GM06990 (cell line): ENCODE measurements around the gene TM4SF20.

Experiments
- DNase-seq: peaks from one replicate; pipeline ENCODE4 v3.0.0-alpha.2; 2011; ENCODE audit not compliant: insufficient read length; ENCODE audit errors: extremely low read depth
- H3K27me3 ChIP-seq: replicated peaks from 2 replicates; pipeline ENCODE4 v1.6.0; 2011; ENCODE audit warnings: low read length; ENCODE audit not compliant: control insufficient read depth, insufficient read depth
- H3K36me3 ChIP-seq: 2 replicates; pipeline ENCODE4 v1.5.1; 2011; ENCODE audit warnings: low read length; ENCODE audit not compliant: control insufficient read depth, insufficient read depth
- H3K4me3 ChIP-seq: replicated peaks from 2 replicates; pipeline ENCODE4 v1.5.1; 2011; ENCODE audit warnings: low read depth, mild to moderate bottlenecking, control low read depth, low read length
- TF ChIP-seq, protein P1 (sequence below): IDR thresholded peaks from 2 replicates; pipeline ENCODE4 v1.5.1; 2011; ENCODE audit warnings: low read length, control low read depth, mild to moderate bottlenecking, inconsistent platforms; ENCODE audit not compliant: insufficient read depth, poor library complexity, severe bottlenecking

The TM4SF20 gene

DNA sequence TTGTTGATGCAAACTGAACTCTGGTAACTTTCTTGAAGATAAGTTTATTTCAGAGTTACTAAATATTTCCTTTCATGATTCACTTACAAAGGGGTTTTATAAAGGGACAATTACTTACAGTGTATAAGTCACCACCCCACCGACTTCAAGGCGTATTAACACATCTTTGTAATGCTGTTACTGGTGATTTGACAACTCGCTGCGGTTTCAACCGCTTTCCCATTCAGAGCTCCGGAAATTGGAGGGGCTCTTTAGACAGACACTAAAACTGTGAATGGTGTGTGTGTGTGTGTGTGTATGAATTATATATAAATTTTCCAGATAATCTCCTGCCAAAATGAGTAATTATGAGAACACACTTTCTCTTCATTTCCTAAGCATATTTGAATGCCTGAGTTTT lies 4.9 kb downstream of the TM4SF20 start:
- H3K36me3 ChIP-seq = no peaks in the 10 kb centered on the region
- H3K4me3 ChIP-seq = no peak overlapping the region
- H3K27me3 ChIP-seq = no peaks in the 10 kb centered on the region
- no peak for DNase-seq
- TF ChIP-seq, protein P1, sequence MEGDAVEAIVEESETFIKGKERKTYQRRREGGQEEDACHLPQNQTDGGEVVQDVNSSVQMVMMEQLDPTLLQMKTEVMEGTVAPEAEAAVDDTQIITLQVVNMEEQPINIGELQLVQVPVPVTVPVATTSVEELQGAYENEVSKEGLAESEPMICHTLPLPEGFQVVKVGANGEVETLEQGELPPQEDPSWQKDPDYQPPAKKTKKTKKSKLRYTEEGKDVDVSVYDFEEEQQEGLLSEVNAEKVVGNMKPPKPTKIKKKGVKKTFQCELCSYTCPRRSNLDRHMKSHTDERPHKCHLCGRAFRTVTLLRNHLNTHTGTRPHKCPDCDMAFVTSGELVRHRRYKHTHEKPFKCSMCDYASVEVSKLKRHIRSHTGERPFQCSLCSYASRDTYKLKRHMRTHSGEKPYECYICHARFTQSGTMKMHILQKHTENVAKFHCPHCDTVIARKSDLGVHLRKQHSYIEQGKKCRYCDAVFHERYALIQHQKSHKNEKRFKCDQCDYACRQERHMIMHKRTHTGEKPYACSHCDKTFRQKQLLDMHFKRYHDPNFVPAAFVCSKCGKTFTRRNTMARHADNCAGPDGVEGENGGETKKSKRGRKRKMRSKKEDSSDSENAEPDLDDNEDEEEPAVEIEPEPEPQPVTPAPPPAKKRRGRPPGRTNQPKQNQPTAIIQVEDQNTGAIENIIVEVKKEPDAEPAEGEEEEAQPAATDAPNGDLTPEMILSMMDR = no peak

GRCh38 chr2:227373389-227373788 lies 5.7 kb downstream of the TM4SF20 start:
- no peak overlapping the region for H3K4me3 ChIP-seq
- no peak for DNase-seq
- TF ChIP-seq, protein P1 = no peak

GRCh38 chr2:227370791-227371312 lies 8.3 kb downstream of the TM4SF20 start:
- Histone ChIP-seq H3K27me3 (no peaks in the 10 kb centered on the region), H3K36me3 (no peaks in the 10 kb centered on the region), H3K4me3 (no peak overlapping the region)
- TF ChIP-seq, protein P1 = no peak
- DNase-seq = no peak

More at GRCh38 chr2:227373389-227373788, 5.7 kb downstream of the TM4SF20 start:
- no peaks in the 10 kb centered on the region for H3K27me3 ChIP-seq
- no peaks in the 10 kb centered on the region for H3K36me3 ChIP-seq

DNA sequence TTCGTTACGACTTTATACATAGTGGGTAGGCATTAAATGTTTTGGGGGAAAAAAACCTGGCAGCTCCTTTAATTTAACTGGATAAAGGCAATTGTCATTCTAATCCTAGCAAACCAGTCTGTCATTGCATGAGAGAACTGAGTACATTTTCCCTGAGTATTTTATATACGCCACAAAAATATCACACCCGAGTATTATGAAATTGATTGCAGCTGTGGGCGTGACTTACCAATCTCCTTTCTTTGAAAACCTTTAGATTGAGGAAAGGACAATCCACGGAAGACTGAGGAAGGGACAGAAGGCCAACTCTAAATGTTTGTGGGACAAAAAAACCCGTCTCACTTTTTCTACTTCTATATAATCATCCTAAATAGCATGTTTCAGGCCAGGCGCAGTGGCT lies 9.0 kb downstream of the TM4SF20 start:
- Histone ChIP-seq H3K27me3 (no peaks in the 10 kb centered on the region), H3K4me3 (no peak overlapping the region), H3K36me3 (no peaks in the 10 kb centered on the region)
- TF ChIP-seq, protein P1 = no peak
- no peak for DNase-seq

GRCh38 chr2:227368574-227368973 lies 10.5 kb downstream of the TM4SF20 start:
- no peak for DNase-seq
- H3K36me3 ChIP-seq = no peaks in the 10 kb centered on the region

More at GRCh38 chr2:227368574-227368973, 10.5 kb downstream of the TM4SF20 start:
- Histone ChIP-seq H3K4me3 (no peak overlapping the region), H3K27me3 (no peaks in the 10 kb centered on the region)
- TF ChIP-seq, protein P1 = no peak
